ENCODE measurements around the gene CXorf58. TPM values are rescaled to one million over a fixed set of nuclear protein-coding genes. Genes with fewer than 3 reads are reported as not detected.

CXorf58 gene
- total RNA-seq, 1 donor from 2014 or later, result not detected

GRCh38 chrX:23898412-23898959 lies 9.3 kb upstream of the CXorf58 start:
- Histone ChIP-seq H3K4me3 (no peak overlapping the region), H3K27me3 (no peaks in the 10 kb centered on the region), H3K9me3 (no peaks in the 10 kb centered on the region), H3K27ac (peak overlapping the region in 1 of 2 donors; percentile 49), H3K4me1 (peaks cover 0 to 13% of the 10 kb centered on the region in 2 donors), H3K36me3 (no peaks in the 10 kb centered on the region)
- intact Hi-C loops (cut with DNase I), result no loop called here
- no peak for TF ChIP-seq CTCF (IDR thresholded peaks at IDR 0.05)
- DNase-seq (ENCODE audit: low spot score in 2 of 2), result no peak

- Histone ChIP-seq H3K36me3 (no peaks in the 10 kb centered on the region), H3K4me1 (peaks cover 0 to 13% of the 10 kb centered on the region in 2 donors), H3K4me3 (no peak overlapping the region), H3K27me3 (no peaks in the 10 kb centered on the region), H3K9me3 (no peaks in the 10 kb centered on the region), H3K27ac (peak overlapping the region in 1 of 2 donors; percentile 65)
- intact Hi-C loops (cut with DNase I), result loop anchor here (5.0 to 10.0 kb wide), 2 partner anchors 98 to 594 kb away; no protein-coding TSS in a partner anchor
- no peak for TF ChIP-seq CTCF (IDR thresholded peaks at IDR 0.05)
- DNase-seq (ENCODE audit: low spot score in 2 of 2), result peak in 1 of 2 donors; percentile 65
Measured at GRCh38 chrX:23900220-23900797, 7.5 kb upstream of the CXorf58 start.

- H3K27ac ChIP-seq, result peak overlapping the region; percentile 6 to 65
- no peaks in the 10 kb centered on the region for H3K27me3 ChIP-seq
- no peaks in the 10 kb centered on the region for H3K9me3 ChIP-seq
- no peak overlapping the region for H3K4me3 ChIP-seq
- DNase-seq (ENCODE audit: low spot score in 2 of 2), result no peak
- intact Hi-C loops (cut with DNase I), result loop anchor here (5.0 to 10.0 kb wide), 2 partner anchors 99 to 594 kb away; no protein-coding TSS in a partner anchor
- no peak for TF ChIP-seq CTCF (IDR thresholded peaks at IDR 0.05)
- no peaks in the 10 kb centered on the region for H3K36me3 ChIP-seq
- H3K4me1 ChIP-seq, result peaks cover 0 to 13% of the 10 kb centered on the region in 2 donors
Measured at GRCh38 chrX:23901060-23901459, 6.7 kb upstream of the CXorf58 start.

- TF ChIP-seq CTCF (IDR thresholded peaks at IDR 0.05), result peak; percentile 45 to 57 (median 55)
- H3K36me3 ChIP-seq, result no peaks in the 10 kb centered on the region
- intact Hi-C loops (cut with DNase I), result loop anchor here (1.0 to 10.0 kb wide), 4 partner anchors 100 to 593 kb away; no protein-coding TSS in a partner anchor
- H3K27me3 ChIP-seq, result no peaks in the 10 kb centered on the region
- peak overlapping the region; percentile 6 to 65 for H3K27ac ChIP-seq
- peak in 1 of 2 donors; percentile 72 for DNase-seq (ENCODE audit: low spot score in 2 of 2)
- H3K4me1 ChIP-seq, result peaks cover 0 to 13% of the 10 kb centered on the region in 2 donors
- no peaks in the 10 kb centered on the region for H3K9me3 ChIP-seq
- H3K4me3 ChIP-seq, result peak overlapping the region; percentile 29 to 42
Measured at GRCh38 chrX:23901805-23902204, 6.0 kb upstream of the CXorf58 start.

- peak overlapping the region; percentile 29 to 42 for H3K4me3 ChIP-seq
- H3K27ac ChIP-seq, result peak overlapping the region in 1 of 2 donors; percentile 65
- DNase-seq (ENCODE audit: low spot score in 2 of 2), result no peak
- peak; percentile 28 to 41 (median 32) for TF ChIP-seq CTCF (IDR thresholded peaks at IDR 0.05)
- H3K9me3 ChIP-seq, result no peaks in the 10 kb centered on the region
- H3K27me3 ChIP-seq, result no peaks in the 10 kb centered on the region
- H3K4me1 ChIP-seq, result peaks cover 0 to 13% of the 10 kb centered on the region in 2 donors
- intact Hi-C loops (cut with DNase I), result loop anchor here (1.0 to 10.0 kb wide), 4 partner anchors 100 to 592 kb away; no protein-coding TSS in a partner anchor
- no peaks in the 10 kb centered on the region for H3K36me3 ChIP-seq
Measured at GRCh38 chrX:23902419-23902818, 5.4 kb upstream of the CXorf58 start.
